ENCODE results near the gene COX15. TPM values are rescaled to one million over a fixed set of nuclear protein-coding genes. Genes with fewer than 3 reads are reported as not detected.

Gene COX15
- total and polyA plus RNA-seq, 2 of the 4 experiments (the other 2 are of a cell fraction), result 18.9 to 40.1 TPM

- Histone ChIP-seq H2BK15ac (ENCODE audit: low read depth, low read length) (no peak overlapping the region), H3K18ac (ENCODE audit: low read depth, low read length) (no peak overlapping the region), H4K91ac (ENCODE audit: insufficient read depth, low read depth, low read length) (no peak overlapping the region), H3K9me3 (ENCODE audit: control insufficient read depth, insufficient read depth, low read length) (peaks cover 6% of the 10 kb centered on the region), H2AK5ac (ENCODE audit: low read depth, low read length) (no peak overlapping the region), H3K4ac (ENCODE audit: low read depth, low read length) (no peak overlapping the region), H2AFZ (replicated peaks; ENCODE audit: low read length, poor library complexity) (no peak overlapping the region), H3K9ac (ENCODE audit: low read depth, low read length) (no peak overlapping the region), H3K27ac (ENCODE audit: insufficient read depth, low read length) (no peak overlapping the region), H3K9me1 (ENCODE audit: insufficient read depth, low read length) (0 out of 2 replicates have a peak, but pooled peaks cover 5% of the 10 kb centered on the region), H3K4me2 (ENCODE audit: low read depth, low read length) (peak overlapping the region; percentile 26; the same call in 1 of the 2 replicates), H3K79me1 (ENCODE audit: low read depth in 1 of 2, low read length in 2 of 2) (peaks cover 8 to 17% of the 10 kb centered on the region in 2 experiments), H4K5ac (ENCODE audit: low read depth, low read length) (no peak overlapping the region), H2BK120ac (ENCODE audit: low read depth, low read length) (no peak overlapping the region), H3K56ac (ENCODE audit: extremely low read depth, insufficient read depth, low read length) (no peak overlapping the region), H2AK9ac (replicated peaks; ENCODE audit: low read depth, low read length, poor library complexity) (no peak overlapping the region), H3K23ac (ENCODE audit: low read depth, low read length) (no peak overlapping the region), H3K27me3 (ENCODE audit: control insufficient read depth, insufficient read depth, low read length) (no peaks in the 10 kb centered on the region), H3K14ac (replicated peaks; ENCODE audit: low read depth, low read length) (no peak overlapping the region), H3K4me1 (ENCODE audit: control insufficient read depth, insufficient read depth, low read length) (peaks cover 8% of the 10 kb centered on the region), H2BK20ac (ENCODE audit: low read depth, low read length) (no peak overlapping the region), H3K4me3 (ENCODE audit: insufficient read depth, low read depth, low read length) (no peak overlapping the region), H3K36me3 (ENCODE audit: control insufficient read depth, insufficient read depth, low read length) (peaks cover 33% of the 10 kb centered on the region), H4K8ac (ENCODE audit: low read depth in 2 of 2, low read length in 2 of 2) (no peak overlapping the region), H2BK5ac (ENCODE audit: low read depth, low read length, poor library complexity, severe bottlenecking) (peak overlapping the region; percentile 52), H4K20me1 (ENCODE audit: insufficient read depth, low read length) (no peaks in the 10 kb centered on the region)
- POLR2A ChIA-PET (ENCODE audit: unreplicated experiment), result interaction anchor here (0.7 kb wide), 1 partner anchor 26 kb away, joined by 12 read pairs; no protein-coding TSS in a partner anchor
- 0 out of 2 replicates have a peak, but pooled peaks have one; percentile 18 for TF ChIP-seq MAFK (IDR thresholded peaks at IDR 0.05; ENCODE audit: low read depth, low read length)
- TF ChIP-seq MAZ (IDR thresholded peaks at IDR 0.05; ENCODE audit: borderline replicate concordance, low read depth, low read length), result no peak
- no CpG with 5 or more reads among the region's 2 CpGs for WGBS, 2 experiments (ENCODE audit: extremely low coverage in 2 of 2, insufficient read length in 1 of 2)
- peak; percentile 48 for DNase-seq
- BruUV-seq (replicated peaks), result no TSS peak
- in situ Hi-C loops (cut with MboI; ENCODE audit: low sequenced_read_pairs), result loop anchor here (5.0 kb wide), 1 partner anchor 90 kb away; no protein-coding TSS in a partner anchor
- peak; percentile 33 for ATAC-seq (ENCODE audit: low read depth)
- dilution Hi-C loops (cut with HindIII; ENCODE audit: low sequenced_read_pairs, unreplicated experiment), result no loop called here
- intact Hi-C loops (cut with micrococcal nuclease), result no loop called here
- CTCF ChIA-PET, result no interaction called here
These were observed 10.8 kb upstream of the COX15 start for GRCh38 chr10:99742701-99743100.
